GM19395 (cell line): ENCODE measurements around the gene SMIM27.

Experiments
- ATAC-seq: cut with Tn5 transposase; IDR thresholded peaks from one replicate; pipeline ENCODE4 v1.9.1; 2021; ENCODE audit warnings: mild to moderate bottlenecking, moderate library complexity; ENCODE audit not compliant: unreplicated experiment

Gene SMIM27

DNA sequence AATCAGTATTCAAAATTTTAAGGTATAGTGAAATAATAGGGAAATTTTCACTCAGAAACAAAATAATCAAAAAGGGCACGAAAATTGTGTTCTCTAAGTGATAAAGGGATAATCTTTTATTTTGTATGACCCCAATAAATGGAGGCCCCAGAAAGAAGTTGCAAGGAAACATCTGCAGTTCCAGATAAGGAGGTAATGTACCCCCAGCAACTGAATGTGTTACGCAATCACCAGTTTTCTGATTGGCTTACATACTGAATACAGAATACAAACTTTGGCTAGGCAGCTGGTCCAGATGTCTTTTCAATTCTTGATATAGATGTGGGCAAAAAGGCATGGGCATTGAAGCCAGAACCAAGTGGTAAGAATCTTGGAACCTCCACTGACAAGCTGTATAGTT, 2.0 kb downstream of the SMIM27 start:
- no peak for ATAC-seq

DNA sequence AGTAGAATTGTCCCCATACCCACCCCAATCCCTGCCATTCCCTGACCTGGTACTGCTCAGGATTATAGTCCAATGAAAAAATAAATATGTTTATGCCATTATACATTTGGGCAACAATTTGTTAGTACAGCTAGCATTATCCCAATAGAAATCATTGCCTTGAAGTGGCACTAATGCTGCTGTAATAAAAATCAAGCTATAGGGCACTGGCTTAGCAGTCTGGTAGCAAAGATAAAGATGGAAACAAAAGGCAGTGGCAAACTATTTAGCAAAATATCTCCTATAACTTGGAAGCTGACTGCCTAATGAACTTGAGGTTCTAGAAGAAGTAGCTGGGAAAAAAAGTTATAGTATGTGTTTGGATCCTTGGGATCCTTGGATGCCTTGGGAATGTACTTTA, 2.5 kb downstream of the SMIM27 start:
- ATAC-seq: no peak

DNA sequence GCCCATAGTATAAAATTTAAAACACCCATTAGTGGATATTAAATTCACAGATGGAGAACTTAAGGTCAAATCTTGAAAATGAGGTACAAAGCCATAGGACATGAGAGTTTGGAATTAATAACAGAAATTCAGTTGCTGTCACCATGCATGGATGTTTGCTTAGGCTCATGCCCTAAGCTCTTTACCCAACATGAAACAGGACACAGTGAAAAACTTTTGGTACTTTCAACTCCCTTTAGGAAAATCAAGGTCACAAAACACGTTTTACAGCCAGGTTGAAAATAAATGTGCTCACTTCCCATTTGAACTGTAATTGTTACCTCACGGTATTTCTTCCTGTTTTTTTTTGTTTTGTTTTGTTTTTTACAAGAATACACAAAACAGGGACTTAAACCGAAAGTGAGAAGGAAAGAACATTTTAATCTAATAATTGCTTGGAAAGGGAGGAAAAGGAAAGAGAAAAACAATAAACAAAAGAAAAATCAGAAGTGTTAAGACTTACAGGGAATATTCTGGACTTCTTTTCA, 6.3 kb downstream of the SMIM27 start:
- no peak for ATAC-seq

DNA sequence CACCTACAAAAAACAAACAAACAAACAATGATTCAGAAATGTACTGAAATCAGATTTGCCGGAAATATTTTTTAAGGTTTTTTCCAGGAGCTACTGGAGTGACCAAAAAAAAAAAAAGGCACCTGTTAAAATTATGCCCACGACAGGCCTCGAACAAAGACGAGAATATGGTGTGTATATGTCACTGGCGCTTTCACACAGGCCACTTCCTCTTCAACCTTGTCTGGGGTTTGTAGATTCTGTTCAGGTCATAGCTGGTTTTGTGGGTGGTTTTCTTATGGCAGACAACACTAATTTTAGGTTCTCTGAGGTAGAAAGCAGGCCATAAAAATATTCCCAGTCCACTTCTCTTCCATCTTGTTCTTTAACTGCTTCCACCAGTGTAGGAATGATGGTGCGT, 13.8 kb downstream of the SMIM27 start:
- ATAC-seq: no peak

DNA sequence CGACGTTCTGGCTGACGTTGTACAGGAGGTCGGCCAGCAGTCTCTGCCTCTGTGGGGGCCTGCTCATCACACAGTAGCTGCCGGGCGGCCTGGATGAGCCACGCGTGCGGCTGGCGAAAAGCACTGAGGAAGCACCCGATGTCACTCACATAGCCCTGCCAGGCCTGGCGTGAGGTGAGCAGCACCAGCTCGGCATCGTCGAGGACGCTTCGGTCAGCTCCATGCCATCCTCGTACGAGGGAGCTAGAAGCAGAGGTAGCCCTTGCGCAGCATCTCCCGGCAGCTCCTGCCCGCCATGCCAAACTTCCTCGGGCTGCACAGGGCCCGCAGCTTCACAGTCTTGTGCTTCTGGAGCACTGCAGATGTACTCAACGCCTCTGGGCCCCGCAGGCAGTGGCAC, 14.6 kb downstream of the SMIM27 start:
- no peak for ATAC-seq

DNA sequence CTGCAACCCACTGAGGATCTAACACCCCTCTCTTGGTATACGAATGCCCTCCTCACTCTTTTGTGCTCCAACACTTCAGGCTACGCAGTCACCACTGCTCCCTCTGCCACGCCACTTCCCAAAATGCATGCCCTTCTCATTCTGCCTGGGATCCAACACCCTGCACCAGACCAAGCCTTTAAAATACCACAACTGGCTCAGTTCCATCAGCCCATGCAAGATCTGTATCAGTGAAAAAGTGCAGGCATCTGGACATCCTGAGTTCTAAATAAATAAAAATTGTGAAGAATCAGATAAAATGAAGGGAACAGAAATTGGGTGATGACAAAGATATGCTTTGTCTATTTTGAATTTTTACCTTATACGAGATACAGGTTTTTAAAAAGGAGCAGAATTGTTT, 18.1 kb downstream of the SMIM27 start:
- ATAC-seq: no peak

DNA sequence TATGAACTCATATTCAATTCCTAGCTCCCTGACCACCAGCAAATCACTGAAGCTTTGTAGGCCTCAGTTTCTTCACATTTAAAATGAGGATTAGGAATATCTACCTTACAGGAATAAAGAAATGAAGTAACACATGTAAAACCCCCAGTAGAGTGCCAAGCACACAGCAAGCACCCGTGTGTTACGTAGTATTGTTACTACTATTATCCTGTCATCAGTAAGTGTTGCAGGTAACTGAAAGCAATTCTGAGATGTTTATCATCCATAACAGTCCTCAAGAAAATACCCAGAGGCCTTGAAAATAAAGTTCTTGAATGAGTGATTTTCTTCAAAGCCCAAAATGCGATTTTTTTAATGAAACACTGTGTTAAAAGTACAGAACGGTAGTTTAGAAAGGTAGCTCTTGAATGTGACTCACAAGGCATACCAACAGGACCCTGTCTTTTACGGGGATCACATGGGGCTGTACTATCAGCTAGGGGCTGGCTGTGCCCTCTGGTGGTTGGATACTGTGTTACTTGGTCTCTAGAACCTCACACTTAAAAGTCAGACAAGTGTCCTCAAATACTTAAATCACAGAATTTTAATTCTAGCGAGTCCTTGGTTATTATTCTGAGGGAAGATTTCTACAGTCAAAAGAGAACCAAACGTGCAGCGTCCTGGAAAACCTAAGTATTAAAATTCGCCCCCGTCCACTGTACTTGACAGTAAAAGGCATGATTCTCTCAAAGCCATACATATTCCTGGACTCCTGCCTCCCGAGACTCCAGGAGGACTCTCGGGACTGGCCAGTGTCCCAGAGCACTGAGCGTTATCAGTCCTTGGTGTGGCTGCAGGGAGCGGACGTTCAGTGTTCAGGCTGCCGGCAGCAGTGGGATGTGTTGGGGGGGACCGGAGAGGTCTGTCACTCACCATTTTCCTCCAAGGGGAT, 20.1 kb downstream of the SMIM27 start:
- ATAC-seq: peak; percentile 90

DNA sequence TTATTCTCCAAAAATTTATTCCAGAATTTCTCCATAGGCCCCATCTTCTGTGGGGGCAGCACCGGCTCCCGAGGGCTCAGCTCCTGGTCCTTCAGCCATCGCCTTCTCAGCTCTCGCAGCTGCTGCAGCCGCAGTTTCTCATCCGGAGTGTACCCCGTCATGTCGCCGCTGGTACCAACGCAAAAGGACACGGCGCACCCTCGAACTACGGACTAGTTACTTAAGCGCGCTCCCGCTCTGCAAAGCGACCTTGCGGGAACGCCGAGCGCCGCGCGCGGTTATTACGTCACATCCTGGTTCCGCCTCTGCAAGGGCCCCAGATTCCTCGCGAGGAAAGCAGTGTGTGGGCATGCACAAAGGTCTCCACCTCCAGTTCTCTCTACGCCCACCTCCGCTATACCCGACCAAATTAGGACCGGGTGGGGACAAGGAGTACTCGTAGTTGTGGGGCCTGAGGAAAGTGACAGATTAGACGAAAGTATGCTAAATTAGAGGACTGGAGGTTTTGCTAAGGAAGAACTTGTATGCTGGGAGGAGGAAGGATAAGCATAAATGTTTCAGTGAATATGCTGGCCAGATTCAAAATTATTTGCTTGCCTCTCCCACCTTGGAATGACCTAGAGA, 20.9 kb downstream of the SMIM27 start, which contains the start of gene NDUFB6:
TSS of gene NDUFB6 (minus strand) at position 260 of the 624 bp plus-strand sequence. CDS start at position 161, 99 bp downstream.
- ATAC-seq: peak; percentile 85

DNA sequence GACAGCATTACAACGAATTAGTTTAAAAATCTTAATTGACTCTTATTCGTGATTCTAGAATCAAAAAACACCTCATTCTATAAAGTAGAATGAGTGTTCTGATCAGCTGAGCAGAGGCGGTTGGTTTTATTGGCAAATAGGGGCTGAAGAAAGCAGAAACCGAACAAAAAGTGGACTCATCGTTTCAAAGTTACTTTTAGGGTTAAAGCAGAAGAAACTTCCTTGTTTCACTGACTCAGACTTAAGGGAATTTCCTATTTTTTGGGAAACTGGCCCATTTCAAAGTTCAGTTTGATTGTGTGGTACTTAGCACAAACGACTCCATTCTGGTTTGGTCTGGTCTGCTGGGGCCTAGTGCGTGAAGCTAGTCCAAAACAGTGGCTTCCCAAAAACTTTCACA, 21.7 kb downstream of the SMIM27 start:
- ATAC-seq: no peak

DNA sequence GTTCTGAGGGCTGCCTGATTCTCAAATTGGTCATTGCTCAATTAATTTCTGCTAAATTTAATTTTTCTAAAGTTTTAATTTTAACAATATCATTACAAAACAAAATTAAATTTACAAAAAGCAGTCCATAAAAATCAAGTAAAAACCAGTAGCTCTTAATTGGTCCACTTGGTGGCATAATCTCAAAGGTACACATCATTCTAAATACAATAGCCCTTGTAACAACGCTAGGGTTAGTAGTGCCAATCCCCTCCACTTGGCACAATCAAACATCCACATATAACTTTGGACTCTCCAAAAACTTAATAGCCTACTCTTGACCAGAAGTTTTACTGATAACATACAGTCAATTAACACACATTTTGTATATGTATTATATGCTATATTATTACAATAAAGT, 22.7 kb downstream of the SMIM27 start:
- no peak for ATAC-seq

DNA sequence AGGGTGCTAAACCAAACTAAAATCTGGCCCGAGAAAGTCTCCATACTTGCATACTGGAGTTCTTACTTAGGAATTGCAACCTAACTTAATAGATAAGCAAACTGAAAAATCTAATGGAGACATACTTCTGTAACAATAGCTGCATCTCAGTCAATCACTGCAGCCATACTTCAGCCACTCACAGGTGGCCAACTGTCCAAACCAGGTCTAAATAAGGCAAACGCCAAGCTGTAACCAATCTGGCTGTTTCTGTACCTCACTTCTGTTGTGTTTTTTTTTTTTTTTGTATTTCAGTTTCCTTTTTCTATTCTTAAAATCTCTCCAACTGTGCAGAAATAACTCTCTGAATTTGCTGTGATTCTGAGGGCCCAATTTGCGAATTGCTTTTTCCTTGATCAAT, 25.2 kb downstream of the SMIM27 start:
- no peak for ATAC-seq

DNA sequence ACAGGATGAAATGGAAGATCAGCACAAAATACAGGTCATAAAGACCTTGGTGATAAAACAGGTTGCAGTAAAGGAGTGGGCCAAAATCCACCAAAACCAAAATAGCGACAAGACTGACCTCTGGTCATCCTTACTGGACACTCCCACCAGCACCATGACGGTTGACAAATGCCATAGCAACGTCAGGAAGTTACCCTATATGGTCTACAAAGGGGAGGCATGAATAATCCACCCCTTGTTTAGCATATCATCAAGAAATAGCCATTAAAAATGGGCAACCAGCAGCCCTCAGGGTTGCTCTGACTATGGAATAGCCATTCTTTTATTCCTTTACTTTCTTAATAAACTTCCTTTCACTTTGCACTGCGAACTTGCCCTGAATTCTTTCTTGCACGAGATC, 26.8 kb downstream of the SMIM27 start:
- no peak for ATAC-seq

DNA sequence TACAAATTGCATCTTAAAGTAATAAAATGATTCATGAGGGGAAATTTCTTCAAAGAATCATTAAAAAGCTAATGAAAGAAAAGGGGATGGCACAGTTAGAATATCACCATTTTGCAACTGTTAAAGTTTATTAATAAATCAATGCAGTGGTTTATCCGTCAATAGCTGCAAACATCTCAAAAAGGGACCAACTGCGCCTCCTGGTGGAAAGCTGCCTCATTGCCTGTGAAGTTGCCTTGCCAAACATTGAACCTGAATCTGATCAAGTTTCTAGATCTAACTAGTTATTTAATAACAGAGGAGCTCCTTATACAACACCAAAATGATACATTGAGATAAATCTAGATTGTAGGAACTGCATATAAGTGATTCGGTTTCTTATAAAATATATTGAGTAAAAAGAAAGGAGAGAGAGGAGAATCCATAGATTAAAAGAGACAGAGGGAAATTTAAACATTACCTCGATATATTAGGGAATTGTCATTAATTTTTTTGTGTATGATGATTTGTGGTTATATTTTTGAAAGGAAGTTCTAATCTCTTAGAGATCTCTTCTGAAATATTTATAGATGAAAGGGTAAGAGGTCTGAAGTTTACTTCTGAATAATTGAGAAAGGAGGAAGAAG, 27.7 kb downstream of the SMIM27 start:
- ATAC-seq: no peak

DNA sequence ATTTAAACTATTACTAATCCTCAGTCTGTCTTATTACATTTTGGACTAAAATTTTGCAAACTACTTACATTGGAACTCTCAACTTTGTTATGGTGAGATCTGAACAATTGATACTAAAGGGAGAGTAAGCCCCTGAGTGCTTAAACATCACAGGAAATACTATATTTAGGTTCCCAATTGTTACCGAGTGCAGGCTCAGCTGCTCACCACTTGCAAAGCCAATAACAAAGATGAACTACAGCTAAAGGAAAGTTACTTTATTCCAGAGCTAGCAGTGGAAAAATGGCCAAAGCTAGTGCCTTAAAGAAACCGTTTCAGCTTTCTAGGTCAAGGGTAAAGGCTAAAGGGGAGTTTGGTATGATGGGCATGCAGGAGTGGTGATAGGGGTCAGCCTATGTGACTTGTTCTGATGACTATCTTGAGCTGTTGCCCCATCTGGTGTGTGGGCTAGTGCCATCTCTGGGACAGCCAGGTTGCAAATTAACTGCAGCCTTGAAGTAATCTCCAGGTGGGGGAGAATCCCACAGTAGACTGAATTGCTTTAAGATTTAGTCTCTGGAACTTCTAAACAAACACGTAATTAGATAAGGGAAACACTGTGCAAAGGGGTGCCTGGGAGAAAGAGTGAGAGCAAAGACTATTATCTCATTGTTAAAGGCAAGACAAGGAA, 28.6 kb downstream of the SMIM27 start:
- no peak for ATAC-seq

DNA sequence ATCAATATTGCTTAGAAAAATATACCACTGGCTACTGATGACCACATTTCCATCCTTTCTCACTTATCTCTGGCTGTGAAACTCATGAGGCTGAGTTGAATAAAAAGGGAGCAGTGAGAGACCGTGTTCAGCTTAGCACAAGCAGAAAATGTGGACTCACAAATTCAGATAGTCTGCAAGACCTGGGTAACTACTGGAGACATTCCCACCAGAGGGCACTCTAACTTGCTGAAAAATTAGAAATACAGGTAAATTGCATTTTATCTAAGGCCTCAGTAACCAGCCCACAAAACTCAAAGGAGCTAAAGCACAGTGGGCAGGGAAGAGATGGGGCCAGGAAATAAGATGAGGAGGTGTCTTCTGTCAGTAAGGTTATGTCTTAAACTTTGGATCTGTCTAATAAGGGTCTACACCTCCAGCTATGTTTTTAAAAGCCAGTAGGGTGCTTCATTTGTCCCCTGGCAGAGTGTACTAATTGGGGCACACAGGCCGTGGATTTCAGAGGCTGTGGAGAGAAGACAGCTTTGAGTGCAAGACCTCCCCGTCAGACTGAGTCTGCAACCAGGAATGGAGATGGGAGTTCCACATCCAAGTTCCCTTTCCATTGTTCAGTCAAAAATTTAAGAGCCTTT, 29.5 kb downstream of the SMIM27 start:
- no peak for ATAC-seq

DNA sequence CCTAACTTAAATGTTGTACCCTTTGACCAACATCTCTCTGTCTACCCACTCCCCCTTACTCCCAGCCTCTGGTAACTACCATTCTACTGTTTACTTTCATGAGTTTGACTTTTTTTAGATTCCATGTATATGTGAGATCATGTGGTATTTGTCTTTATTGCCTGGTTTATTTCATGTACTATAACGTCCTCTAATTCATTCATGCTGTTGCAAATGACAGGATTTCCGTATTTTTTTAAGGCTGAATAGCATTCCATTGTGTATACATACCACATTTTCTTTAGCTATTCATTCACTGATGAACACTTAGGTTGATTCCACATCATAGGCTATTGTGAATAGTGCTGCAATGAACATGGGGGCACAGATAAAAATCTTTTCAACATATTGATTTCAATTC, 32.7 kb downstream of the SMIM27 start:
- ATAC-seq: no peak

DNA sequence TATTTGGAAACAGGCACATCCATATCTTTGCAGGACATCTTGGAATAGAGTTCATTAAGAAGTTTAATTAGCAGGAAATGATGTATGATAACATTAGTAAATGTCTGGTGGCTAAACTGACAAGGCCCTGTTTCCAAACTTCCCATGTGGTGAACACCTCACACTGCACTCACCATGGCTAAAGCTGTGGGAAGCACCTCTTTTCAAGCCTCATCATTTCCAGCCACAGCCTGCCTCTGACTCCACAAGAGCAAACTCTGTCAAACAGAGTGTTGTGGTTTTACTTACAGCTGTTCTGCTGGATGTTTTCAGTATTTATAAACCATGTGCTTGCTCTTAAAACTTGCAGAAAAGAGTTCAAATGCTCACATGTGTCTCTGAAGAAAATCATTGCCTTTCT, 35.8 kb downstream of the SMIM27 start:
- no peak for ATAC-seq

DNA sequence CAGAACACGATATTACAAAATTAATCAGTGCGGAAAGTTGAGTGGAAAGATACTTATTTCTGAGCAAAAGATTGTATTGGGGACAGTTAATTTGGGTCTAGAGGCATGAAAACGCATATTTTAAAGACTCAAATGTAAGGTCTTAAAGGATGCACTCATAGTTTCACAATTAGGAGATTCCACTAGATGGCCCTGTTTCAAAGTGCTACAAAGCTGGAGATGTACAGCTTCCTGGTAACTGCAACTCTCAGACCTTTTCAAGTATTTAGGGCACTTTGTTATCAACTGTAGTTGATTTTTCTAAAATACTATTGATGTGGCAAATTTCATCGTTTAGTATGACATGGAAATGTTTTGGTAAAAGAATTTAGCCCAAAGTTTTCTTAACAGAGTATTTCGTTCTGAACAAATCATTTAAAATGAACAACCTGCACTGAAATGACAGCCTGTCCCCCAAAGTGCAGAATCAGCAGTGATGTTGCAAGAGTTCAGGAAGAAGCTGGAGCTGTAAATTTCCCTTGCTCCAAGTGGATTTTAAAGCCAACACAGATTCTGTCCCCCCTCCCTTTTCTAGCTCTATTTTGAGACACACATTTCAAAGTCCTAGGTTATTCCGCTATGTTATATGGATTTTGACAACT, 37.1 kb downstream of the SMIM27 start:
- ATAC-seq: peak; percentile 80

DNA sequence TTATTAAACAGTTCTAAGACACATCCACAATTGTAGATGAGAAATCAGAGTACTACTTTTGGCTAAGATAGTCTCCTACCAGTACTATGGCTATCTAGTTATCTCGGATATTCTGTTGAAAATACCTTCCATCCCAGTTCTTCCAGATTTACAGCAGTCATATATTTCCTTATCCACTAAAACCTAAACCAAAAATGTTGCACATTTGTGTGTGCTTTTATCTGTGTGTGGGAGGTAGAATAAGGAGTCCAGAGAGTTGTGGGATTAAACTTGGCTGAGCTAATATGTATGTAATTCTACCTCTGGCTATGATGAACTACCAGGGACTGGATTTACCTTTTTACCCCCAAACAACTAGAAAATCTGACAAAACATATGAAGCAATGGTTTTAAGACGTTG, 38.3 kb downstream of the SMIM27 start:
- no peak for ATAC-seq

DNA sequence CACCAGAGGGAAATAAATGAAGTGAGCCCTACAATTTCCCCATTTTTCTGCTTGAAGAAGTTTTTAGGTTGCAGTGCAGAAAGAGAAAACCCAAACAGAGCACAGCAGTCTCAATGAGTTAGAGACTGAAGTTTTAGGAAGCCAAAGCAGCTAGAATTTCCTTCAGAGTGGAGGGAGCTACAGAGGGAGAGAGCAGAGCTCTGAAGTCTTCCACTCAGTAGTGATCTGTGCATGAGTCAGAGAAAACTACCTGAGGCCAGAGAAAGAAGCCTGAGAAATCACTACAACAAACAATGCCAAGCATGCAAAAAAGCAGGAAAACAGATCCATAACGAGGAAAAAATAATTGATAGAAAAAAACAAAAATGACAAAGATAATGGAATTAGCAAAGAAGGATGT, 38.8 kb downstream of the SMIM27 start:
- no peak for ATAC-seq
